SU-DHL-6 (cell line): ENCODE measurements around the gene MXD4.

Experiments
- H2AFZ ChIP-seq: fragments of 200-600 bp; sonication (generic); 2 replicates; pipeline ENCODE4 v1.6.1; 2014; ENCODE audit warnings: low read depth, mild to moderate bottlenecking, moderate library complexity, mixed read lengths, antibody characterized with exemption, low read length; ENCODE audit not compliant: severe bottlenecking
- H3F3A ChIP-seq: fragments of 200-600 bp; shearing (Covaris generic); 2 replicates; pipeline ENCODE4 v1.6.0; 2016; ENCODE audit warnings: antibody characterized with exemption, mild to moderate bottlenecking; ENCODE audit not compliant: insufficient read depth
- H3K27ac ChIP-seq: fragments of 200-600 bp; sonication (generic); 2 replicates; pipeline ENCODE4 v1.5.1; 2016; ENCODE audit warnings: low read depth, mild to moderate bottlenecking, low read length, moderate library complexity, mixed read lengths
- H3K27me3 ChIP-seq: fragments of 200-600 bp; sonication (generic), shearing (Covaris generic); 2 replicates; pipeline ENCODE4 v1.6.0; 2014; ENCODE audit warnings: mild to moderate bottlenecking, low read length
- H3K36me3 ChIP-seq: fragments of 200-600 bp; sonication (generic); 2 replicates; pipeline ENCODE4 v1.6.1; 2014; ENCODE audit warnings: mild to moderate bottlenecking, low read length, mixed read lengths
- H3K4me2 ChIP-seq: fragments of 300-600, 200-600 bp; shearing (Covaris generic), sonication (generic); 2 replicates; pipeline ENCODE4 v1.6.0; 2014; ENCODE audit warnings: low read length, low read depth, mild to moderate bottlenecking; ENCODE audit not compliant: poor library complexity, severe bottlenecking
- H3K4me3 ChIP-seq: fragments of 200-600 bp; sonication (generic); 2 replicates; pipeline ENCODE4 v1.5.1; 2014; ENCODE audit warnings: antibody characterized with exemption, low read length, mild to moderate bottlenecking, mixed read lengths; ENCODE audit not compliant: insufficient read depth, poor library complexity, severe bottlenecking
- H3K79me2 ChIP-seq: fragments of 200-600 bp; sonication (generic); 2 replicates; pipeline ENCODE4 v1.6.1; 2014; ENCODE audit warnings: mild to moderate bottlenecking, low read length, moderate library complexity; ENCODE audit not compliant: insufficient read depth
- H3K9ac ChIP-seq: fragments of 200-600 bp; sonication (generic); 2 replicates; pipeline ENCODE4 v1.7.0; 2014; ENCODE audit warnings: mild to moderate bottlenecking, low read length
- H3K9me2 ChIP-seq: fragments of 200-600 bp; sonication (generic); replicated peaks from 2 replicates; pipeline ENCODE4 v1.6.1; 2014; ENCODE audit warnings: low read length; ENCODE audit not compliant: insufficient read depth
- H3K9me3 ChIP-seq: fragments of 200-600 bp; sonication (generic); 2 replicates; pipeline ENCODE4 v1.6.1; 2014; ENCODE audit warnings: low read length, mixed read lengths; ENCODE audit not compliant: insufficient read depth
- H4K20me1 ChIP-seq: fragments of 200-600 bp; sonication (generic); 2 replicates; pipeline ENCODE4 v1.6.1; 2014; ENCODE audit warnings: low read depth, mild to moderate bottlenecking, antibody characterized with exemption, low read length, moderate library complexity, mixed read lengths
- EZH2phosphoT487 ChIP-seq: fragments of 200-600 bp; sonication (generic), shearing (Covaris generic); conservative IDR thresholded peaks from 2 replicates; pipeline ENCODE4 v1.6.1; 2018; ENCODE audit warnings: mild to moderate bottlenecking, antibody characterized with exemption, low read length, moderate library complexity, mixed read lengths
- TF ChIP-seq, protein P1 (sequence below): fragments of 200-600 bp; sonication (generic); IDR thresholded peaks from one replicate; pipeline ENCODE4 v1.5.1; 2017; ENCODE audit warnings: antibody characterized with exemption, mild to moderate bottlenecking, low read length, moderate library complexity; ENCODE audit not compliant: insufficient read depth, poor library complexity, severe bottlenecking

The MXD4 gene

DNA sequence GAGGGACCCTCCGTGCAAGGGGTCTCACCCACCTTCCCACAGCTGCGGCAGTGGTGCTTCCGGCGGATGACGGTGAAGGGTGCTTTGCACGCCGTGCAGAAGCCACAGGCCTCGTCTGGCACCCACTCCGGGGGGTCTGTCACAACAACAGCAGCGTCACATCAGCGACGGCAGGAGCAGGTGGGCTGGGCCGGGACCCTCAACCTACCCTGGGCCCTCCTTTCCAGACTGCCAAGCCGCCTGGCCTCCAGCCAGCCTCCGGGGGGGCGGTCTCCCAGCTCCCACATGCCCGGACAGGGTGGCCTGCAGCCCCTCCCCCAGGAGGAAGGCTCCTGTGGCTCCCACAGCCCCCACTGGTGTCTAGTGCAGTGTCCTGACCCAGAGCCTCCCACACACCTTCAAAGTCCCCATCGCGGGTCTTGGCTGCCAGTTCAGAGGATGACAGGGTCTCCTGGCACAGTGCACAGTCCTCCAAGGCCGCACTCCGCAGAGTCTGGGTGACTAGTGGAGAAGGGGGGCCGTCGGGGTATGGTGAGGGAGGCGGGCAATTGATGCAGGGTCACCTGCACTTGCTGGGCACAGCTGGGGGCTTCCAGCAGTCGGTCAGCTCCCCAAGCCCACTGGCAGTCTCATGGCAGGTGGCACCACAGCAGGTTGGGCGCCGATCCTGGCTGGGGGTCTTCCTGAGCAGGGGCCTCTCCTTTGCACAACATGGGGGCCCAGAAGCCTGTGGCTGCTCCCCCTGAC is 9.5 kb upstream of the MXD4 start:
- Histone ChIP-seq H4K20me1 (no peaks in the 10 kb centered on the region), H3K79me2 (no peaks in the 10 kb centered on the region), H2AFZ (no peak overlapping the region), H3F3A (no peaks in the 10 kb centered on the region), H3K36me3 (no peaks in the 10 kb centered on the region), H3K9me3 (no peaks in the 10 kb centered on the region), H3K9me2 (no peaks in the 10 kb centered on the region), H3K9ac (no peak overlapping the region), H3K27ac (no peak overlapping the region), H3K4me3 (no peak overlapping the region), H3K27me3 (no peaks in the 10 kb centered on the region), H3K4me2 (no peak overlapping the region)
- TF ChIP-seq, protein P1, sequence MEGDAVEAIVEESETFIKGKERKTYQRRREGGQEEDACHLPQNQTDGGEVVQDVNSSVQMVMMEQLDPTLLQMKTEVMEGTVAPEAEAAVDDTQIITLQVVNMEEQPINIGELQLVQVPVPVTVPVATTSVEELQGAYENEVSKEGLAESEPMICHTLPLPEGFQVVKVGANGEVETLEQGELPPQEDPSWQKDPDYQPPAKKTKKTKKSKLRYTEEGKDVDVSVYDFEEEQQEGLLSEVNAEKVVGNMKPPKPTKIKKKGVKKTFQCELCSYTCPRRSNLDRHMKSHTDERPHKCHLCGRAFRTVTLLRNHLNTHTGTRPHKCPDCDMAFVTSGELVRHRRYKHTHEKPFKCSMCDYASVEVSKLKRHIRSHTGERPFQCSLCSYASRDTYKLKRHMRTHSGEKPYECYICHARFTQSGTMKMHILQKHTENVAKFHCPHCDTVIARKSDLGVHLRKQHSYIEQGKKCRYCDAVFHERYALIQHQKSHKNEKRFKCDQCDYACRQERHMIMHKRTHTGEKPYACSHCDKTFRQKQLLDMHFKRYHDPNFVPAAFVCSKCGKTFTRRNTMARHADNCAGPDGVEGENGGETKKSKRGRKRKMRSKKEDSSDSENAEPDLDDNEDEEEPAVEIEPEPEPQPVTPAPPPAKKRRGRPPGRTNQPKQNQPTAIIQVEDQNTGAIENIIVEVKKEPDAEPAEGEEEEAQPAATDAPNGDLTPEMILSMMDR = no peak
- TF ChIP-seq EZH2phosphoT487 = no peak

DNA sequence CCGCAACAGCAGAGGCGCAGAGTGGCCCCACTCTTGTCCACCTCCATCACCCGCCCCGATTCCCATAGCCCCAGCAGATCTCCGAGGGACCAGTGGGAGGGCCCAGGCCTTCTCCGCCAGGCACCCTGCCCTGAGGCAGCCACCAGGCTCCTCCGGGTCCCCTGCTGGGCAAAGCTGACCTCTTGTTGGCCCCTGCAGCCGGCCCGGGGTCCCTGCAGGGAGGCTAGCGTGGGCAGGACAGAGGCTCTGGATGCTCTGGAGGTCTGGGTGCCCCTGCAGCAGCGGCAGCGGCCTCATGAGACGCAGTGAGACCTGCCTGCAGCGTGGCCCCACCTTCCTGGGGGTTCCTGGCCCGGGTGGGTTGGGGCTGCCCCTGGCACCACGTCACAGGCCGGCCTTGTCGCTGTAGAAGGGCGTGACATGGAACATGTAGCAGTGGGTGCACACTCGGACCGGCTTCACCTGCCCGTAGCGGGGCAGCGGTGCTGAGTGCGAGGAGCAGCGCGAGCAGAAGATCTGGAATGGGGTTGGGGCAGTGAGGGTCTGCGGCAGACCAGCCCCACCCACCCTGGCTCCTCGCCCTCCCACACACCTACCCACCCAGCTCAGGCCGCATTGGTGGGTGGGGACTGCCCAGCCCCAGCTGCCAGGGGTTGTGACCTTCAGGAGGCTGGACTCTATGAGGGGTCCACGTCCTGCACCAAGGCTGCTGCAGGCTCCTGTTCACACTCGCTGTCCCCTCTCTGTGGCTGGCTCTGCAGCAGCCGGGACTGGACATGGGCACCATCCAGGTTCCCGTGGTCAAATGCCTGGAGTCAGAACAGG is 8.6 kb upstream of the MXD4 start:
- H3K9ac ChIP-seq = no peak overlapping the region
- no peaks in the 10 kb centered on the region for H3K36me3 ChIP-seq
- no peak overlapping the region for H3K4me3 ChIP-seq
- H3F3A ChIP-seq = no peaks in the 10 kb centered on the region
- no peaks in the 10 kb centered on the region for H3K9me2 ChIP-seq
- no peaks in the 10 kb centered on the region for H3K79me2 ChIP-seq
- H4K20me1 ChIP-seq = no peaks in the 10 kb centered on the region
- no peak overlapping the region for H3K27ac ChIP-seq
- H3K4me2 ChIP-seq = no peak overlapping the region
- H3K27me3 ChIP-seq = no peaks in the 10 kb centered on the region
- TF ChIP-seq, protein P1 = no peak
- no peak for TF ChIP-seq EZH2phosphoT487
- no peaks in the 10 kb centered on the region for H3K9me3 ChIP-seq
- H2AFZ ChIP-seq = no peak overlapping the region

DNA sequence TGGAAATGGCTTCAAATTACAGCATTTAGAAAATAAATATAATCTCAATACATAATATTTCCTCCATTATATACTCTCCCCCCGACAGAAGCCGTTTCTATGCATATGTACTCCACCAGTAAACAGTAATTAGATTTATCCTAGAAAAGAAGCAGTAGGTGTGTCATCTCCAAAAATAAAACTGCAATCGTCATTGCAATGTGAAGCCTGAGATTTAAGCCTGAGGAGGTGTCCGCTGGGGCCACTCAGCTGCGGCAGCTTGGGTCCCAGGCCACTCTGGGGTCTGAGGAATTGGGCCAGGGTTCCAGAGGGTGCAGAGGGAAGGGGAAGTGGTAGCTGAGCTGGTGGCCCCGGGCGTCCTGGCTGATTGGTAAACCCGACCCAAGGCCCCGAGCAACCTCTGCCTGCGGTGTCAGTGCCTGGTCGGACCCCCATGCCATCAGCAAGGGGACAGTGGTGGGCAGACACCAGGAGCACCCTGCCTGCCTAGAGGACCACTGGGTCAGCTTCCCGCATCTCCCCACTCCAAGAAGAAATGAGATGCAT is 7.8 kb upstream of the MXD4 start:
- no peaks in the 10 kb centered on the region for H3K9me3 ChIP-seq
- H3K9me2 ChIP-seq = no peaks in the 10 kb centered on the region
- no peaks in the 10 kb centered on the region for H3K27me3 ChIP-seq
- H3K4me2 ChIP-seq = no peak overlapping the region
- no peaks in the 10 kb centered on the region for H3K36me3 ChIP-seq
- H3K27ac ChIP-seq = no peak overlapping the region
- no peak overlapping the region for H3K4me3 ChIP-seq
- no peaks in the 10 kb centered on the region for H3K79me2 ChIP-seq
- H4K20me1 ChIP-seq = no peaks in the 10 kb centered on the region
- no peak overlapping the region for H2AFZ ChIP-seq
- H3K9ac ChIP-seq = no peak overlapping the region
- H3F3A ChIP-seq = no peaks in the 10 kb centered on the region
- TF ChIP-seq, protein P1 = no peak
- no peak for TF ChIP-seq EZH2phosphoT487
